OCI-LY1 (cell line): Measurements from ENCODE around the gene ZZZ3.

Experiments used
- H2AFZ ChIP-seq: fragments of 200-600 bp; sonication (generic), shearing (Covaris generic); 2 replicates; pipeline ENCODE4 v1.6.0; 2014; ENCODE audit warnings: antibody characterized with exemption, mild to moderate bottlenecking, low read length
- H3F3A ChIP-seq: fragments of 200-600 bp; sonication (generic), shearing (Covaris generic); 2 replicates; pipeline ENCODE4 v1.6.0; 2014; ENCODE audit warnings: mild to moderate bottlenecking, antibody characterized with exemption, low read length, moderate library complexity; ENCODE audit not compliant: insufficient read depth
- H3K27ac ChIP-seq: fragments of 200-600 bp; sonication (generic); 2 replicates; pipeline ENCODE4 v1.5.1; 2014; ENCODE audit warnings: low read length, mixed run types, mild to moderate bottlenecking, low read depth; ENCODE audit not compliant: poor library complexity, severe bottlenecking
- H3K27me3 ChIP-seq: fragments of 200-600 bp; sonication (generic); 2 replicates; pipeline ENCODE4 v1.6.0; 2014; ENCODE audit warnings: antibody characterized with exemption, mild to moderate bottlenecking, low read length, moderate library complexity; ENCODE audit not compliant: insufficient read depth
- H3K36me3 ChIP-seq: fragments of 200-600 bp; sonication (generic); 2 replicates; pipeline ENCODE4 v1.6.1; 2014; ENCODE audit warnings: mild to moderate bottlenecking, antibody characterized with exemption, low read length, moderate library complexity, mixed read lengths; ENCODE audit not compliant: insufficient read depth
- H3K4me1 ChIP-seq: fragments of 200-600 bp; sonication (generic); 2 replicates; pipeline ENCODE4 v1.5.1; 2014; ENCODE audit warnings: mild to moderate bottlenecking, low read length, moderate library complexity; ENCODE audit not compliant: insufficient read depth, severe bottlenecking
- H3K4me2 ChIP-seq: fragments of 200-600 bp; sonication (generic), shearing (Covaris generic); 2 replicates; pipeline ENCODE4 v1.6.1; 2014; ENCODE audit warnings: low read length
- H3K4me3 ChIP-seq: fragments of 200-600 bp; sonication (generic); 2 replicates; pipeline ENCODE4 v1.5.1; 2014; ENCODE audit warnings: low read length, low read depth, mild to moderate bottlenecking, mixed read lengths; ENCODE audit not compliant: poor library complexity, severe bottlenecking
- H3K79me2 ChIP-seq: fragments of 200-600 bp; shearing (Covaris generic); 2 replicates; pipeline ENCODE4 v1.6.1; 2016; ENCODE audit warnings: mixed run types, low read length, mixed read lengths; ENCODE audit not compliant: insufficient read depth
- H3K9ac ChIP-seq: fragments of 200-600 bp; sonication (generic), shearing (Covaris generic); 2 replicates; pipeline ENCODE4 v1.6.1; 2014; ENCODE audit warnings: mild to moderate bottlenecking, low read length, mixed read lengths
- H3K9me2 ChIP-seq: fragments of 200-600 bp; sonication (generic), shearing (Covaris generic); 2 replicates; pipeline ENCODE4 v1.6.1; 2014; ENCODE audit warnings: low read depth, mild to moderate bottlenecking, low read length, mixed read lengths
- H3K9me3 ChIP-seq: fragments of 200-600 bp; shearing (Covaris generic); 2 replicates; pipeline ENCODE4 v1.6.1; 2014; ENCODE audit warnings: low read length, mixed read lengths
- H4K20me1 ChIP-seq: fragments of 200-600 bp; sonication (generic), shearing (Covaris generic); 2 replicates; pipeline ENCODE4 v1.6.0; 2016; ENCODE audit warnings: mild to moderate bottlenecking, low read length; ENCODE audit not compliant: insufficient read depth
- EZH2 ChIP-seq: fragments of 200-600 bp; sonication (generic), shearing (Covaris generic); IDR thresholded peaks from 2 replicates; pipeline ENCODE4 v1.8.0; 2017; ENCODE audit warnings: borderline replicate concordance, mixed run types, mild to moderate bottlenecking, antibody characterized with exemption, low read length, moderate library complexity, mixed read lengths
- TF ChIP-seq, protein P1 (sequence below): fragments of 200-600 bp; sonication (generic), shearing (Covaris generic); IDR thresholded peaks from 2 replicates; pipeline ENCODE4 v1.5.1; 2017; ENCODE audit warnings: mild to moderate bottlenecking, antibody characterized with exemption, low read length, moderate library complexity, mixed read lengths

The ZZZ3 gene

DNA sequence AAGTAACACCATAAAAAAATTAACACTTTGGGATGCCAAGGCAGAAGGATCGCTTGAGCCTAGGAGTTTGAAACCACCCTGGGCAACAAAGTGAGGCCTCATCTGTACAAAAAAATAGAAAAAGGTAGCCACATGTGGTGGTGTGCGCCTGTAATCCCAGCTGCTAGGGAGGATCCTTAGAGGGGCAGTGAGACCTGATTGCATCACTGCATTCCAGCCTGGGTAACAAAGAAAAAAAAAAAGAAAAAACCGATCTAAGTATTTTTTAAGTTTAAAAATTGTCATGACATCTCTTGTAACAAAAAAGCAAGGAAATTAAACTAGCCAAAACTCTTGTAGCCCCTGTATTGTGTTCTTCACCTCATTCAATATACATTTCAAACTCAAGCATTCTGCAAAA is 39.5 kb downstream of the ZZZ3 start:
- no peaks in the 10 kb centered on the region for H3K4me1 ChIP-seq
- peaks cover 42% of the 10 kb centered on the region for H3K79me2 ChIP-seq
- no peaks in the 10 kb centered on the region for H3K27me3 ChIP-seq
- H4K20me1 ChIP-seq: peaks cover 3% of the 10 kb centered on the region; the same call in 1 of the 2 replicates
- H3K9ac ChIP-seq: no peak overlapping the region
- peaks cover 37% of the 10 kb centered on the region for H3K36me3 ChIP-seq
- no peak overlapping the region for H3K4me2 ChIP-seq
- H3K27ac ChIP-seq: no peak overlapping the region
- TF ChIP-seq EZH2: no peak
- H3K9me2 ChIP-seq: no peaks in the 10 kb centered on the region
- H3K4me3 ChIP-seq: no peak overlapping the region
- H3K9me3 ChIP-seq: no peaks in the 10 kb centered on the region
- H3F3A ChIP-seq: no peaks in the 10 kb centered on the region
- H2AFZ ChIP-seq: no peak overlapping the region

DNA sequence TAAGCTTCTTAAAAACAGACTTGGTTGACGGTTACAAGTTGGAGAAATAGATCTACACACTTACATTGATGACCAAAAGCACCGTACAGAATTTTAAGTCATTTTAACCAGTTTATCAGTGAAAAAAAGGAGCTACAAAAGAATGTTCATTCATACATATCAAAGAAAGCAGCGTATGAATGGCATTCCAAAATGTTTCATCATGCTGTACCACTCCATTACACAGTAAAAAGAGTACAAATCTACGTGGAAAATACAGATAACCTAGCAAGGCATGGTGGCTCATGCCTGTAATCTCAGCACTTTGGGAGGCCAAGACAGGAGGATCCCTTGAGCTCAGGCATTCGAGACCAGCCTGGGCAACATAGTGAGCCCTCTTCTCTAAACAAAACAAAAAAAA is 40.3 kb downstream of the ZZZ3 start:
- Histone ChIP-seq H3K27ac (no peak overlapping the region), H3K36me3 (peaks cover 41% of the 10 kb centered on the region), H3K4me1 (no peaks in the 10 kb centered on the region), H3K27me3 (no peaks in the 10 kb centered on the region), H3K79me2 (peaks cover 34% of the 10 kb centered on the region), H3K9me2 (no peaks in the 10 kb centered on the region), H4K20me1 (peaks cover 3% of the 10 kb centered on the region; the same call in 1 of the 2 replicates), H3K9ac (no peak overlapping the region), H3F3A (no peaks in the 10 kb centered on the region), H3K4me3 (no peak overlapping the region), H3K9me3 (no peaks in the 10 kb centered on the region), H3K4me2 (no peak overlapping the region), H2AFZ (no peak overlapping the region)
- TF ChIP-seq, protein P1, sequence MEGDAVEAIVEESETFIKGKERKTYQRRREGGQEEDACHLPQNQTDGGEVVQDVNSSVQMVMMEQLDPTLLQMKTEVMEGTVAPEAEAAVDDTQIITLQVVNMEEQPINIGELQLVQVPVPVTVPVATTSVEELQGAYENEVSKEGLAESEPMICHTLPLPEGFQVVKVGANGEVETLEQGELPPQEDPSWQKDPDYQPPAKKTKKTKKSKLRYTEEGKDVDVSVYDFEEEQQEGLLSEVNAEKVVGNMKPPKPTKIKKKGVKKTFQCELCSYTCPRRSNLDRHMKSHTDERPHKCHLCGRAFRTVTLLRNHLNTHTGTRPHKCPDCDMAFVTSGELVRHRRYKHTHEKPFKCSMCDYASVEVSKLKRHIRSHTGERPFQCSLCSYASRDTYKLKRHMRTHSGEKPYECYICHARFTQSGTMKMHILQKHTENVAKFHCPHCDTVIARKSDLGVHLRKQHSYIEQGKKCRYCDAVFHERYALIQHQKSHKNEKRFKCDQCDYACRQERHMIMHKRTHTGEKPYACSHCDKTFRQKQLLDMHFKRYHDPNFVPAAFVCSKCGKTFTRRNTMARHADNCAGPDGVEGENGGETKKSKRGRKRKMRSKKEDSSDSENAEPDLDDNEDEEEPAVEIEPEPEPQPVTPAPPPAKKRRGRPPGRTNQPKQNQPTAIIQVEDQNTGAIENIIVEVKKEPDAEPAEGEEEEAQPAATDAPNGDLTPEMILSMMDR: no peak
- no peak for TF ChIP-seq EZH2

DNA sequence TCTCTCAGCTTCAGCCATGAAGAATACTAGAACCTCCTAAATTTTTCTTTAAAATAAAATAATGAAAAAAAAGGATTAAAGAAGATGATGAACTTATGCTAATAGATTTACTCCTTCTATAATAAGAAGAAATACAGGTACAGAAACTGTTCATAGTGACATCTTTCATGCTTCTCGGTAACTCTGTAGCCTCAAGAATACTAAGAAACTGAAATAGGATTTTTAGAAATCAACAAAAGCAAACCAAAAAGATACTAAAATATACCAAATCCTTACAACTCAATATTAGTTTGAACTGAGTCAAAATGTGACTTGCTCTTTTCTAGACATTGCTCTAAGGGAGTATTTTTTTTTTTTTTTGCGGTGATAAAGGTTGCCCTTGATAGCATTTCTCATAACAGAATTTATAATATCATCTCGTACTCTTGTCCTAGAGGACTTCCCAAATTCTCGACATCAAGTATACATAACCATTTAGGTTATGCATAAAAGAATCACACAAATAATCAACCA is 42.8 kb downstream of the ZZZ3 start:
- H3K9me3 ChIP-seq: no peaks in the 10 kb centered on the region
- no peak overlapping the region for H3K4me2 ChIP-seq
- H3K4me3 ChIP-seq: no peak overlapping the region
- peaks cover 40% of the 10 kb centered on the region; the same call in 1 of the 2 replicates for H3K36me3 ChIP-seq
- H3K4me1 ChIP-seq: no peaks in the 10 kb centered on the region
- H2AFZ ChIP-seq: no peak overlapping the region
- H3K9ac ChIP-seq: no peak overlapping the region
- no peaks in the 10 kb centered on the region for H3K9me2 ChIP-seq
- no peaks in the 10 kb centered on the region for H3F3A ChIP-seq
- TF ChIP-seq EZH2: no peak
- TF ChIP-seq, protein P1: no peak
- H4K20me1 ChIP-seq: peaks cover 3% of the 10 kb centered on the region; the same call in 1 of the 2 replicates
- H3K27me3 ChIP-seq: no peaks in the 10 kb centered on the region
- no peak overlapping the region for H3K27ac ChIP-seq
- H3K79me2 ChIP-seq: peaks cover 12% of the 10 kb centered on the region

DNA sequence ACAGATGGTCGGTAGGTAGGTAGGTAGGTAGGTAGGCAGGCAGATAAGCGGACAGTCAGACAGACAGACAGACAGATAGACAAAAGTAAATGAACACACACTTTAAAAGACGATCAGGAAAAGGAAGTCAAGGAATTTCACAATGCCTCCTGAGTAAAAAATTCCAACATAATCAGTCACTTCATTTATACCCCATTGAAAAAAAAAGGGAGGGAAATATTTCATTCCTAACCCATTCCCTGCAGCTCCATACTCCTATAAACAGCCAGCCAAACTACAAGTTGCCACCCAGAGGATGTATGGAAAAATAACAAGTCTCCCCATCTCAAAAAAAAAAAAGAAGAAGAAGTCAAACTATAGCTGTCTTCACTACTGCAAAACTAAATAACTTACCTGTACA is 43.4 kb downstream of the ZZZ3 start:
- H3K36me3 ChIP-seq: peaks cover 40% of the 10 kb centered on the region; the same call in 1 of the 2 replicates
- no peaks in the 10 kb centered on the region for H3K9me2 ChIP-seq
- no peaks in the 10 kb centered on the region for H3K9me3 ChIP-seq
- no peak for TF ChIP-seq EZH2
- TF ChIP-seq, protein P1: no peak
- H3K4me3 ChIP-seq: no peak overlapping the region
- H3K27me3 ChIP-seq: no peaks in the 10 kb centered on the region
- no peaks in the 10 kb centered on the region for H3F3A ChIP-seq
- no peak overlapping the region for H3K4me2 ChIP-seq
- H3K4me1 ChIP-seq: no peaks in the 10 kb centered on the region
- H3K9ac ChIP-seq: no peak overlapping the region
- no peak overlapping the region for H2AFZ ChIP-seq
- no peak overlapping the region for H3K27ac ChIP-seq
- H3K79me2 ChIP-seq: peaks cover 12% of the 10 kb centered on the region
- H4K20me1 ChIP-seq: peaks cover 3% of the 10 kb centered on the region; the same call in 1 of the 2 replicates
